Right kidney (tissue), 1 donor: Measurements from ENCODE around the gene ATF6B.
"Not testable (repeated sequence)": the region's sequence is repeated elsewhere in the genome, so short reads cannot be mapped to it uniquely, and the experiment has no call there.

Experiments
- DNase-seq: peaks from one replicate; pipeline ENCODE4 v3.0.0-alpha.2; 2016

The ATF6B gene

DNA sequence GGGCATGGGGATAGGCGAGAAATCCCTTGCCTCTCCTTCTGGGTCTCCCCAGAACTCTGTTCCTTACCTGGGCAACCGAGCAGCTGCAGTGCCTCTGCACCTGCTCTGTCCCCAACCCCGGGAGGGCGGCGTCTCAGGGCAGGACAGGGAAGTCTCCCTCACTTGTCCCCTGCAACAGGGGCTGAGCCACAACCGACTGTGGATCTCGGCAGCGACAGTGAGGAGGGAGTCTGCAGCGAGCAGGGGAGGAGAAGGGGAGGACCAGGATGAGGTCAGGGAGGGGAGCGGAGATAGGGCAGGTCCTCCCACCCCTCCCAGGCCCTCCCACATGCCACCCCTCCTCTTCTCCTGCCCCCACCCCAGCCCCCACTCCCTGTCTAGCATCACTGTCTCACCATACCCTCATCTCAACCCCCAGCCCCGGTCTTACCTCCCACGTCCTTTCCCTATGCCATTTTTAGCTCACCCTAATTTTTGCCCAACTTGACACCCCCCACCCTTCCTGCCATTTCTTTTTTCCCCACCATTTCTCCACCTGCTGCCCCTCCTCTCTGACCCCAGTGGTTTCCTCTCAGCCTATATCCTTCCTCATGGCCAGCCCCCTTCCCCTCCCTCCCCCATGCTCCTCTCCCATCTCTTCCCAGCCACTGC lies 18.8 kb downstream of the ATF6B start, which contains the start of gene TNXB:
TSS of gene TNXB (minus strand) at position 225 of the 651 bp plus-strand sequence. CDS start 11,140 bp downstream, outside the sequence.
- DNase-seq: no peak

DNA sequence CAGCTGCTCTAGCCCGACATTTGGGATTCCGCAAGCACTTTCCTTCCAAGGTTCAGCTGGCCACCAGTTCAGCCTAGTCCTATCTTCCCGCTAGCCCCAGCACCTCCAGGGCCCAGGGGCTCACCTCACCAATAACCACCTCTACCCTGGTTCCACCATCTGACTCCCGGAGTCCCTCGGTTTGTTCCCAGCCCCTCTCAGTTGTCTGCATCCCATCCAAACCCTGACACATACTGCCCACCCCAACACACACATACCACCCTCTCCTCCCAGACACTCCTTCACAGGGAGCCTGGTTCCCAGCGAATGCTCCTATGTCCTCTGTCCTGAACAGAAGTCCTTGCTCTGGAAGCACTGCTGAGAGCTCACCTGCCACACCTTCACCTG lies 19.3 kb downstream of the ATF6B start:
- no peak for DNase-seq

DNA sequence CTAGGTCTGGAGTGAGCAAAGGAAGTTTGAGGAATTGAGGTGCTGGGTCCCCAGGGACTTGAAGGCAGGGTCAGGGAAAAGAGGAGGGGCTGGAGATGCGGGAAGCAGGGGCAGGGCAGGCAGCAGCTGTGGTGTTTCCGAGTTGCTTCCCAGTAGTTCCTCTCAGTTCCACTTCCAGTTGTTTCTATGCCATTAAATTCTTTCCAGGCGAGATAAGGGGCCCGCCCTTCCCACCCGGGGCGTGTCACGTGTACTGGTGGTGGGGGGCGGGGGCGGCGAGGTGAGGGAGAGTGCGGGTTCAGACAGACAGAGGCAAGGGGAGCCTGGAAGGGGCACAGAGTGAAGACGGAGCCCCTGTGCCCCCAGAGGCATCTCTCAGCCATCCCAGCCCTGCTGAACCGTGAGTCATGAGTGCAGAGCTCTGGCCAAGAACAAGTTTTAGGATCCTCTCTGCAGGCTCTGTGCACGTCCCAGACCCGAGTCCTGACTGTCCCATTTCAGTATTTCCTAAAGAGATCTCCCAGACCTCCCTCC lies 19.9 kb downstream of the ATF6B start:
- DNase-seq: no peak

DNA sequence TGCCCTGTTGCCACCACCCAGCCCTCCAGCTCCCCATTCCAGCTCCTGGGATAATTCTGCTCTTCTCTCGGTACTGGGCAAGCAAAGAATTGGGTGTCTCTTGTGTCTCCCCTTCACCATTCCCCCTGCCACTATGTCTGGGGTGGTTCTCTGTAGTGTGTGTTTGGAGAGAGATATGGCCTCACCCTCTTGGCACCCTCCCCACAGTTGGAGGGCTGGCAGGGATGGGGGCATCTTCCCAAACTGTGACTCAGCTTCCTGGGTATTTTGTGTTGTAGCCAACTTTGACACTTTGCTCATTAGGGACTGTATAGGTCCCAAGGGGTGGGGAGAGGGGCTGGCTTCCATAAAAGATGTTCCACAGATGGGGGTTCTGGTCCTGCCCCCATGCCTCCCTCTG lies 20.6 kb downstream of the ATF6B start:
- DNase-seq: no peak

DNA sequence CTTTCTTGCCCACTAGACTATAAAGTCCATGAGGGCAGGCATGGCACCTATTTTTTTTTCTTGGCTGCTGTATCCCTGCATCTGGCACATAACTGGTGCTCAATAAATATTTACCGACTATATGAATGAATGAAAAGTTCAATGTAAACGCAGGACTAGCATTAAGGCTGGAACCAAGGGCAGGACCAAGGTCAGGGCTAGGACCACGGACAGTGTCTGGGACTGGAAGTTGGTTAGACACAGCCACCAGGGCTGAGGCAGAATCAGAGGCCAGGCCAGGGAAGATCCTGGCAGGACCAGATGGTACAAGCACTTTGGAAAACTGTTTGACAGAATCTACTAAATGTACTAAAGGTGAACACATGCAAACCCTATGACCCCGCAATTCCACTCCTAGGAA lies 22.6 kb downstream of the ATF6B start:
- no peak for DNase-seq

DNA sequence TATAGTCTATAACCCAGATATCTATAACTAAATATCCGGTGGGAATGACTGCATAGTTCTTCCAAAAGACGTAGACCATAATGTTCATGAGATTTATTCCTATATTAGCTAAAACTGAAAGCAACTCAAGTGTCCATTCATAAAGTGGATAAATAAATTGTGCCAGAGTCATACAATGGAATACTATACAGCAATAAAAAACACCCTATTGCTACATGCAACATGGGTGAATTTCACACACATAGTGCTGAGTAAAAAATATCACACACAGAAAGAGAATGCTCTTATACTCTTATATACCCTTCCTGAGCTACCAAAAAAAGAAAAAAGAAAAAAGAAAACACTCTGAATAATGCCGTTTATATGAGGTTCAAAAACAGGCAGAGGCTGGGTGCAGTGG lies 25.8 kb downstream of the ATF6B start:
- DNase-seq: no peak

DNA sequence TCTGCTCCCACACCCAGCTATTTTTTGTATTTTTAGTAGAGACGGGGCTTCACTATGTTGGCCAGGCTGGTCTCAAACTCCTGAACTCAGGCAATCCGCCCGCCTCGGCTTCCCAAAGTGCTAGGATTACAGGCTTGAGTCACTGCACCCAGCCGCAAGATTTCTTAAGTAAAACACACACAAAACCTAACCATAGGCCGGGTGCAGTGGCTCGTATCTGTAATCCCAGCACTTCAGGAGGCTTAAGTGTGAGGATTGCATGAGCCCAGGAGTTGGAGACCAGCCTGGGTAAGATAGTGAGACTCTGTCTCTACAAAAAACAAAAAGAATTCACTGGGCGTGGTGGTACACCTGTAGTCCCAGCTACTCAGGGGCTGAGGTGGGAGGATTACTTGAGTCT lies 27.8 kb downstream of the ATF6B start:
- DNase-seq: not testable (repeated sequence)

DNA sequence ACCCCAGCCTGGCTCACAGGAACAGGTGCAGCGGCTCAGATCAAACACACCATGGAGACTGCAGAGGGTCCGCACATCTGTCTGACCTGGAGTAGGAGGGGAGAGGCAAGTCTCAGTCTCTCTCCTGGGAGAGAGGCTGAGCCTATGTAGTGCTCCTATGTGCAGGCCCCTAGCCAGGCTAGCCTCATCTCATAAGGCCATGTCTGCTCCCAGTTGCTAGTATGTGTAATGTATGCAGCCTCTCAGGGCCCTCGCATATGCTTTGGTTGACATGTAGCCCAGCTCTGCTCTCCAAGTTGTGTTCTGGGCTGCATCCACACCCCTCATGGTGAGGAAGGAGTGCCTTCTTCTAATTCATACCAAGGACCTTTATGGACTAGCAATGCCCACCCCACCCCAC lies 30.7 kb downstream of the ATF6B start:
- no peak for DNase-seq

DNA sequence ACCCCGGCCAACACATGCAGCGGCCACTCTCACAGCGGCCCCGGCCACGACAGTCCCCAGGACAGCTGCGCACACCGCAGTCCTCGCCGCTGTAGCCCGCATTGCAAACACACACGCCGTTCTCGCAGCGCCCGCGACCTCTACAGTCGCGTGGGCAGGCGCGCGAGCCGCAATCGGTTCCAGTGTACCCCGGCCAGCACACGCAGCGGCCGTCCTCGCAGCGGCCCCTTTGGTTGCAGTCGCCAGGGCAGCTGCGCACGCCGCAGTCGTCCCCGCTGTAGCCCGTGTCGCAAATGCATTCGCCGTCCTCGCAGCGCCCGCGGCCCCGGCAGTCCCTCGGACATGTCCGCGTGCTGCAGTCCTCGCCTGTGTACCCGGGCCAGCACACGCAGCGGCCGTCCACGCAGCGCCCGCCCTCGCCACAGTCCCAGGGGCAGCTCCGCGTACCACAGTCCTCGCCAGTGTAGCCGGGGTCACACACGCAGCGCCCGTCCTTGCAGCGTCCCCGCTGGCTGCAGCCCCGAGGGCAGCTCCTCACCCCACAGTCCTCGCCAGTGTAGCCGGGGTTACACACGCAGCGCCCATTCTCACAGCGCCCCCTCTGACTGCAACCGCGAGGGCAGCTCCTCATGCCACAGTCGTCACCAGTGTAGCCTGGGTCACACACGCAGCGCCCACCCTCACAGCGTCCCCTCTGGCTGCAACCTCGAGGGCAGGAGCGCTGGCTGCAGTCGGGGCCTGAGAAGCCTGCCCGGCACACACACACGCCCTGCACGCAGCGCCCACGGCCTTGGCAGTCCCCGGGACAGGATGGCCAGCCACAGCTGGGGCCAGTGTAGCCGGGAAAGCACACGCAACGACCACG lies 31.4 kb downstream of the ATF6B start:
- DNase-seq: peak; percentile 58

DNA sequence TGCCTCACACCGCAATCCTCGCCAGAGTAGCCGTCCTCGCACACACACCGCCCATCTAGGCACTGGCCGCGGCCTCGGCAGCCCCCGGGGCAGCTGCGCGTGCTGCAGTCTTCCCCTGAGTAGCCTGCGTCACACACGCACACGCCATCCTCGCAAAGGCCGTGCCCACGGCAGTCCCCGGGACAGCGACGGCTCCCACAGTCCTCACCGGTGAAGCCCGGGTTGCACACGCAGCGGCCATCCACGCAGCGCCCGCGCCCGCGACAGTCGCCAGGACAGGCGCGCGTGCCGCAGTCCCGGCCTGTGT lies 32.0 kb downstream of the ATF6B start:
- no peak for DNase-seq

DNA sequence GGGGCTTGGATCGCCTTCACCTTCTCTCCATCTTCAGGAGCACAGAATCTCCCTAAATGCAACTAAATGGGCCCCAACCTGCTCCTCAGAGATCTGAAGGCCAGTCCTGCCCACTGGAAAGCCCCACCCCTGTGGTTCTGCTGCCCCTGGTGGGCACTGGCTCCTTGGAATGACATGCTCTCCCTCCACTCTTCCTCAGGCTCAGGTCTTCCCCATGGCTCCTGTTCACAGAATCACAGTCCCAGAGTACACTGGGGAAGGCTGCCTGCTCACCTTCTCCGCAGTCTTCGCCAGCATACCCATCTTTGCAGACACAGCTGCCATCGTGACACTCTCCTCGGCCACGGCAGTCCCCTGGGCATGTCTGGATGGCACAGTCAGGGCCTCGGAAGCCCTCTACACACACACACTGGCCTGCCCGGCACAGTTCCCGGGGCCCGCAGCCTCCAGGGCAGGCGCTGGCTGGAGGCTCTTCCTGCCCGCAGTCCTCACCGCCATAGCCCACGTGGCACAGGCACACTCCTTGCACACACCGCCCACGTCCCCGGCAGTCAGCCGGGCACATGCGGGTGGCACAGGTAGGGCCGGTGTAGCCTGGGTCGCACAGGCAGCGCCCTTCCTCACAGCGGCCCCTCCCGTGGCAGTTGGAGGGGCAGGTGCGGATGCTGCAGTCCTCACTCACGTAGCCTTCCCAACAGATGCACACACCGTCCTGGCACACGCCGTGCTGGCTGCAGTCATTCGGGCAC lies 32.5 kb downstream of the ATF6B start:
- no peak for DNase-seq

DNA sequence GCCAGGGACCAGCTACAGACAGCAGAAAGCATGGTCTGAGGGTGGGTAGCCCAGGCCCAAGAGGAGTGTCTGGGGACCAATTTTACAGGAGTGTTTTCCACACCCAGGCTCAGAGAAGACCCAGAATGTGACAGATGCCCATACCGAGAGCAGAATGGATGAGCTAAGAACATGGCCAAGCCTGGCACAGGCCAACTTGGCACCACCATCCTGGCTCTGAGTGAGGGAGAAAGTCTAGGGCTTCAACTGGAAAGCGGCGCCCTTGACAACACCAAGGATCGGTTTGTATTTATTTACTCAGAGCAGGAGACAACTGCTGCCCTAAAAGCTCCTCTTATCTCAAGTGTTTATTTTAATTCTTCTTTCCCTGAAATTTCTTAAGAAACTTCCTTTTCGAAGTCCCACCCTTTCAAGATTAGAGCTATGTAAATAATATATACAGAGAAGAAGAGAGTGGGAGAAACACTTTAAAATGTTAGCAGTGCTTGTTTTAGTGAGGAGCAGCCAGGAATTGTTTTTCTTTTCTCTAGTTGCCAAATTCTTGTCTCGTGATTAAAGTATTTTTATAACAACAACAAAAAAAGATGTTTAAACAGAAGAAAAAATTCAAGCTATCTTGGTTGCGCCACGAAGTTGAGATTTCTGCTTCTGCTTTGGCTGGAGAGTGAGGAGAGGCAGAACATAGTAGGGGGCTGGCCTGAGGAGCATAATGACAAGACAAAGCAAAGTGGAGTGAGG lies 35.1 kb downstream of the ATF6B start:
- DNase-seq: no peak

DNA sequence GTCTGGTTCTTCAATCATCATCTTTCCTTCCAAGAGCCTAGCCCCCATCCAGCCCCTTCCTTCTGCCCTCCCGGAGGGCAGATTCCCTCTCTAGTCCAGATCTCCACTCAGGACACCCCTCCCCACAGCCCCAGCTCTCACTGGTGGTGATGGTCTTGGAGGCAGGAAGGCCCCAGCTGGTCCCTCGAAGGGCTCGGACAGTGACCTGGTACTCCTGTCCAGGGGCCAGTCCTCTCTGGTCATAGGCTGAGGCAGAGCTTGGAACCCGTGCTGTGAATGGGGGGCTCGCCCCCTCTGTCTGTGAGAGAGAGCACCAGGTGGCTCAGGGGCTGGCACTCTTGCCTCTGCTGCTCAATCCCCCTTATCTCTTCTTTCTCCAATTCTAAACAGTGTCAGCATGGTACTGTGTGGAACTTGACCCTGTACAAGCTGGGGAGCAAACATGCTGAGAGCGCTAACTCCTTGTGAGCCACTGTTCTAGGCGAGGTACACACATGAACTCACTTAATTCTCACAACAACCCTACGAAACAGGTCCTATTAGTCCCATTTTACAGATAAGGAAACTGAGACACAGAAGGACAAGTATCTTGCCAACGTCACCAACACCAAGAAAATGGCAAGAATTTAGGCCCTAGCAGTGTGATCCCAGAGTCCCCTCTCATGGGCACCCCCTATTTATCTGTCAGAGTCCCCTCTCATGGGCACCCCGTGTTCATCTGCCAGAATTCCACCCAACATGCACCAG lies 38.8 kb downstream of the ATF6B start:
- no peak for DNase-seq

DNA sequence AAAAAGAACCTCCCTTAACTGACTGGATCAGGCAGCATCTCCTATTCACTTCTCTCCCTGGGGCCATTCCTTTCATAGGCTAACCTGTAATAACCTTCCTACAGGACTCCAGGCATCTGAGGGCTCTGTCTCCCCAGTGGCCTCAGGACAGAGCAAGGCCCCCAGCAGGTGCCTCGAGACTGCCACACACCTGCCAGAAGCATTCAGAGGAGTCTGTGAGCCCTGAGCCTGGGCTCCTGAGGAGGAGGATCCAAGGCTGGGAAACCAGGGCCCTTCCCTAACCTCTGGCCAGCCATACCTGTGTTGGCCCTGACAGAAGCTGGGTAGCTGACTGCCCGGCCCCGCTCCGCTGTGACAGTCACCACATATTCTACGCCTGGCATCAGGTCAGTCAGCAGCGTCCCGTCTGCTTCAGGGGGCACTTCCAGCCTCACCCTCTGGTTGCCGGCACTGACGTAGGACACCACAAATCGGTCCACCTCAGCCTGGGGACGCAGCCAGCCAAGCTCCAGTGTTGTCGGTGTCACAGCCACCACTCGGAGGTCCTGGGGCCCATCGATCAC lies 39.5 kb downstream of the ATF6B start:
- no peak for DNase-seq

DNA sequence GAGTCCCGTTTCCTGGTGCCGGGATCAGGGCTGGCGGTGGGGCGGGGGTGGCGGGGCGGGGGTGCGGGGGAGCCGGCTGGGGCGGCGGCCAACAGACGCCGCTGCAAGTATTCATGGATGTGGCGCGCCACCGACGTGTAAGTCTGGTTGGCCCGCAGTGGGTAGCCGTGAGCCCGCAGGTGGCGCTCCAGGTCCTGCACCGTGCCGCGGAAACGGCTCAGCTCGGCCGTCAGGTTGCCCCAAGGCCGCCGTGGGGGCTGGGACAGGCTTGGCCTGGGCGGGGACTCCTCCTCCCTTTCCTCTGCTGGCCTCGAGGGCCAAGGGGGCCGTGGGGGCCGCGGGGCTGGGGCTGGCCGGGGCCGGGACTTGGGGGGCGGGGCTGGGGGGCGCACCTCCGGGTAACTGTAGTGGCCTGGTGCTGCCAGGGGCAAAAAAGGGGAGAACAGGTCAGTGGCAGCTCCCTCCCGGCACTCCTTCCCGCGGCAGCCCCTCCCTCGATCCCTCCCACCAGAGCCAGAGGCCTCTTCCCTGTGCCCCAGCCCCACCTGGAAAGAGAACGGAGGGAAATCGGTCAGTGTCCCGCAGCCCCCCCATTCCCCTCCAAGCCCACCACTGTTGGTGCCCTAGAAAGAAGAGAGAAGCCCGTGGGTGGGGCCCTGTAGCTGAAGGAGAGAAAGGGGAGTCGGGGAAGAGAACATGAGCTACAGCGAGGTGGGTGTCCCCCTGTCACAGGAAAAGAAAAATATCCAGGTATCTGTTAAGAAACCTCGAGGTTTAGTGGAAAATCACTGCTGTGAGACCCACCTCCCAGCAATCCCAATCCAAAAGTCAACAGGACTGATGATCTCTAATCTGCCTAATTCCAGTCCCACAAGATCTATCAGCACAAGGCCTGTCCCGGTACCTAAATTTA lies 40.2 kb downstream of the ATF6B start:
- no peak for DNase-seq

DNA sequence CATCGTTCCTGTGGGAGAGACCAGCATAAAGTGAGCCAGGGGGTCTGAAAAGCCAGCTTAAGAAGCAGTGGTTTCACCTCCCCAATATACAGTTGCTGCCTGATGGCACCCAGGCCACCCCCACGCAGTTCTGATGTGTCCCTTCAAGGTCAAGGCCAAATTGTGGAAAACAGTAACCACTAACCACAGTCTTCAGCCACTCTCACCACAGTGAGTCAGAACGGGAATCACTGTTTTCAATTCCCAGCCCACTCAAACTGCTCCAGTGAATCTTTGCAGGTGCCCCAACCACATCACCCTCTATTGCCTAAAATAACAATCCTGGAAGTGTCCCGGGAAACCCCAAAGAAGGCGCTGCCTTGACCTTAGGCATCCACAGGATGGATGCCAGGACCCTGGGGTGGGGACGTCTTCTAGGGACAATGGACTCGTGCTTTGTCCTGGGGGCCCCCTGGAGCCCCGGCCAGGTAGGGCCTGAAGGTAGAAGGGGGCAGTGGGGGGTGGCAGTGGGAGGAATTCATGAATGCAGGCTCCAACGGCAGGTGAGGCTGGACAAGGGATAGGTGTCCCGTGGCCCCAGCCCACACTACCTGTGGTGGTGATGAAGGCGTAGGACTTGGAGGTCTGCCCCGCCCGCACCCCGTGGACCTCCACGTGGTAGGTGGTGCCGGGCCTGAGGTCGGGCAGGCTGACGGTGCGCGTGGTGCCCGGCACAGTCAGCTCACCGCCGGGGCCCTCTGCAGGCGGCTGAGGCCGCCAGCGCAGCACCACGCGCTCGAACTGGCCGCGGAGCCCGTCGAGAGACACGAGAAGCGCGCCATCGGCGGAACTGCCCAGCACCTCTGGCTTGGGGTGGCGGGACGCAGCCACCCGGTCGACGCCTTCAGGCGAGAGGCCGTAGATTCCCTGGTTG lies 41.1 kb downstream of the ATF6B start:
- peak; percentile 54 for DNase-seq

DNA sequence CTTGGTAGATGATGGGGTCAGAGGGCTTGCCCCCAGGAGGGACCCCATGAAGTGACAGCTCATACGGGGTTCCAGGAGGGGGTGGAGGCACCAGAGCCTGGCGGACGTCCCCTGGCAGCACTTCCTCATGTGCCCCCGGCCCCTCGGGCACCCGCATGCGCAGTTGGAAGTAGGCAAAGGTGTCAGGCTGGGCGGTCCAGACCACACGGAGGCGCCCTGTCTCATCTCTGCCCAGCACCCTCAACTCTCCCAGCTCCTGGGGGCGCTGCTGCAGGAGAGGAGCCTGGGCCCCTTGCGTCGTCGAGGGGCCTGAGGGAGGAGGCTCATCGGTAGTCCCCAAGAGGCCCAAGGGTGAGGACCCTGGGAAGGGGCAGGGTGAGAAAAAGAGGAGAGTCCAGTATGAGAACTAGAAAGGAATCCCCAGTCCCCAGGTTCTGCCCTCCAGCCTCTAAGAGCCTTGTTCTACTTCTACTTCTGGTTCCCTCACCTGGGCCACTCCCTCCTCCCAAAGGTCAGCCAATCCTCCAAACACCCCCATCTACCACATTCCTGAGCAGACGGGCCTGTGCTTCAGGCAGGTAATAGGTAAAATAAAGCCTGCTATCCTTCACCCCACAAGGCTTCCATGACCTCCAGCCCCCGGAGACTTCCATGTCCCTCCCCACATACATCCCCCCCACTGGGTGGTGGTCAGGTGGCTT lies 42.1 kb downstream of the ATF6B start:
- DNase-seq: no peak

DNA sequence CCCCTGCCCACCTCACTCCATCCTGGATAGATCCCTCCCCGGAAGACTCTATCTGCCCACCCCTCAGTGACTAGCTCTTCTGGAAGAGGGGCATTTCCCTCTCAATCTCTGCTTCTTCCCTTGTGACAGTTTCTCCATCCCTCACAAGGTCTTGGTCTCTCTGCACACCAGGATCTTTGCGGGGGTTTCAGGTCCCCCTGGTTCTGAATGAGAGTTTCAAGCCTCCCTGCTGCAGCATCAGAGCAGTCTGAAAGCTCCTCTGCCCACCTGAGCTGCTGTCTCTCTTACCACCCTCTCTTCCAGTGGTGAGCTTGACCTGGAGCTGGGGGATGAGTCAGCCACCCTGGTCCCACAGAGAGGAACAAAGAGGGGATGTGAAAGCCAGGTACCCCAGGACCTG lies 43.3 kb downstream of the ATF6B start:
- DNase-seq: no peak
